Ishikawa (cell line): ENCODE results near the gene PARD3.

Source experiments
- CEBPB ChIP-seq: IDR thresholded peaks from 2 replicates; pipeline ENCODE4 v1.6.1; 2012
- CREB1 ChIP-seq: IDR thresholded peaks from 2 replicates; pipeline ENCODE4 v1.6.1; 2012; ENCODE audit warnings: low read depth
- EGR1 ChIP-seq: IDR thresholded peaks from 2 replicates; pipeline ENCODE4 v1.6.1; 2012
- EP300 ChIP-seq: IDR thresholded peaks from 2 replicates; pipeline ENCODE4 v1.6.1; 2012; ENCODE audit warnings: borderline replicate concordance
- FOXM1 ChIP-seq: IDR thresholded peaks from 2 replicates; pipeline ENCODE4 v1.6.1; 2012; ENCODE audit warnings: low read depth, borderline replicate concordance
- NFIC ChIP-seq: IDR thresholded peaks from 2 replicates; pipeline ENCODE4 v1.6.1; 2012
- RAD21 ChIP-seq: IDR thresholded peaks from 2 replicates; pipeline ENCODE4 v1.6.1; 2012; ENCODE audit warnings: low read depth
- REST ChIP-seq: IDR thresholded peaks from 2 replicates; pipeline ENCODE4 v1.6.1; 2012; ENCODE audit warnings: low read depth, mild to moderate bottlenecking
- TAF1 ChIP-seq: IDR thresholded peaks from 2 replicates; pipeline ENCODE4 v1.6.1; 2012; ENCODE audit warnings: low read depth, mild to moderate bottlenecking
- TCF12 ChIP-seq: IDR thresholded peaks from 2 replicates; pipeline ENCODE4 v1.6.1; 2012; ENCODE audit warnings: low read depth
- TEAD4 ChIP-seq: IDR thresholded peaks from 2 replicates; pipeline ENCODE4 v1.6.1; 2012
- USF1 ChIP-seq: IDR thresholded peaks from 2 replicates; pipeline ENCODE4 v1.6.1; 2012
- YY1 ChIP-seq: IDR thresholded peaks from 2 replicates; pipeline ENCODE4 v1.6.1; 2012; ENCODE audit warnings: low read depth
- ZBTB7A ChIP-seq: IDR thresholded peaks from 2 replicates; pipeline ENCODE4 v1.6.1; 2012; ENCODE audit warnings: low read depth
- TF ChIP-seq, protein P1 (sequence below): IDR thresholded peaks from 2 replicates; pipeline ENCODE4 v1.6.1; 2012

PARD3 gene

GRCh38 chr10:34766811-34767494 lies 48.1 kb downstream of the PARD3 start:
- TF ChIP-seq USF1 (no peak), REST (no peak), ZBTB7A (no peak)

GRCh38 chr10:34766266-34766600 lies 48.9 kb downstream of the PARD3 start:
- TF ChIP-seq RAD21 (no peak), EP300 (no peak), TEAD4 (no peak), NFIC (no peak), ZBTB7A (no peak), CEBPB (no peak), YY1 (no peak)
- TF ChIP-seq, protein P1, sequence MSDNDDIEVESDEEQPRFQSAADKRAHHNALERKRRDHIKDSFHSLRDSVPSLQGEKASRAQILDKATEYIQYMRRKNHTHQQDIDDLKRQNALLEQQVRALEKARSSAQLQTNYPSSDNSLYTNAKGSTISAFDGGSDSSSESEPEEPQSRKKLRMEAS: no peak

DNA sequence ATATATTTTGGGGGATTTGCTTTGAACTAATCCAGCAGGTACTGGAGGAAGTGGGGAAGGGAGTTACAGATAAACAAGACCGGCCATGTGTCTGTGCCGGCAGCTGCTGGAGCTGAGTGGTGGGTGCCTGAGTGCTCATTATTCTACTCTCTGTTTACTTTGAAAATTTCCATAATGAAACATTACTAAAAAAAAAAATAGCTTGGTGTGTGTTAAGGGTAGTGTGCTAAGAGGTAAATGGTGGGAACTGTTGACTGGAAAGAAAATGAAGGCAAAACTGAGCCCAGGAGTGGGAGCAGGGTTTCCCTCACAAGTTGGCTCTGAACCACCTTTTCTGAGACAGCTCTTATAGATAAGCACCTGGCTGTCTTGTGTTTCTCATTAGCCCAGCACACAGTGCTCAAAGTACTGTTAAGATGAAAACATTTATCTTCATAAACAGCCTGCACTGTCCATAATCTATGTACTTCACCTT lies 50.6 kb downstream of the PARD3 start:
- TF ChIP-seq TCF12: no peak
- no peak for TF ChIP-seq CEBPB
- TF ChIP-seq RAD21: no peak
- no peak for TF ChIP-seq REST
- TF ChIP-seq EP300: no peak
- no peak for TF ChIP-seq YY1
- TF ChIP-seq ZBTB7A: no peak
- TF ChIP-seq, protein P1: no peak

- no peak for TF ChIP-seq RAD21
- no peak for TF ChIP-seq ZBTB7A
- no peak for TF ChIP-seq TEAD4
- no peak for TF ChIP-seq NFIC
Observed at GRCh38 chr10:34762603-34763299, 52.3 kb downstream of the PARD3 start.

DNA sequence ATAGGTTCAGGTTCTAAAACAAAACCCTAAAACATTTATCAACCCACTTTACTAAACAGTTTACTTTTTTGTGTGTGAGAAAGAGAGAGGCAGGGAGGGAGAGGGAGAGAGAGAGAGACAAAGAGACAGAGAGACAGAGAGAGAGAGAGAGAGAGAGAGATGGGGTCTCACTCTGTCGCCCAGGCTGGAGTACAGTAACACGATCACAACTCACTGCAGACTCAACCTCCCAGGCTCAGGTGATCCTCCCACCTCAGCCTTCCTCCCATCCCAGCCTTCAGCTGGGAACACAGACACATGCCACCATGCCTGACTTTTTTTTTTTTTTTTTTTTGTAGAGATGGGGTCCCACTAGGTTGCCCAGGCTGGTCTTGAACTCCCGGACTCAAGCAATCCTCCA lies 52.9 kb downstream of the PARD3 start:
- TF ChIP-seq CEBPB: no peak
- no peak for TF ChIP-seq TAF1
- TF ChIP-seq, protein P1: no peak
- TF ChIP-seq NFIC: no peak
- TF ChIP-seq USF1: no peak
- no peak for TF ChIP-seq REST
- TF ChIP-seq CREB1: no peak
- TF ChIP-seq YY1: no peak
- no peak for TF ChIP-seq FOXM1
- TF ChIP-seq TCF12: no peak
- no peak for TF ChIP-seq EGR1
- TF ChIP-seq EP300: no peak
- no peak for TF ChIP-seq RAD21
- no peak for TF ChIP-seq TEAD4
- no peak for TF ChIP-seq ZBTB7A
